NB4 (cell line): ENCODE measurements around the gene IRF2BP2.

Experiments
- CTCF ChIP-seq: IDR thresholded peaks from one replicate; pipeline ENCODE4 v1.5.1; 2012; ENCODE audit warnings: low read depth, low read length
- MAX ChIP-seq: IDR thresholded peaks from 2 replicates; pipeline ENCODE4 v1.6.1; 2011; ENCODE audit warnings: low read depth, low read length
- MYC ChIP-seq: IDR thresholded peaks from 2 replicates; pipeline ENCODE4 v1.6.1; 2011; ENCODE audit warnings: low read depth, low read length
- POLR2A ChIP-seq: IDR thresholded peaks from 2 replicates; pipeline ENCODE4 v1.6.1; 2011; ENCODE audit warnings: mild to moderate bottlenecking; ENCODE audit not compliant: insufficient read length; ENCODE audit errors: extremely low read depth

- TF ChIP-seq POLR2A: no peak
- TF ChIP-seq CTCF: no peak
- TF ChIP-seq MAX: peak; percentile 72; the same call in 1 of the 2 replicates
- TF ChIP-seq MYC: peak; percentile 59
Observed at GRCh38 chr1:234656944-234657654, 47.1 kb upstream of the IRF2BP2 start.
